Measurements from ENCODE around the gene FBXO31. TPM values are rescaled to one million over a fixed set of nuclear protein-coding genes. Genes with fewer than 3 reads are reported as not detected.

Gene FBXO31
- total and polyA plus RNA-seq, 9 of the 15 experiments (the other 6 are each of a cell fraction or from before 2014, with no cell fraction given), result 0.18 to 33.3 (median 10.9) TPM

DNA sequence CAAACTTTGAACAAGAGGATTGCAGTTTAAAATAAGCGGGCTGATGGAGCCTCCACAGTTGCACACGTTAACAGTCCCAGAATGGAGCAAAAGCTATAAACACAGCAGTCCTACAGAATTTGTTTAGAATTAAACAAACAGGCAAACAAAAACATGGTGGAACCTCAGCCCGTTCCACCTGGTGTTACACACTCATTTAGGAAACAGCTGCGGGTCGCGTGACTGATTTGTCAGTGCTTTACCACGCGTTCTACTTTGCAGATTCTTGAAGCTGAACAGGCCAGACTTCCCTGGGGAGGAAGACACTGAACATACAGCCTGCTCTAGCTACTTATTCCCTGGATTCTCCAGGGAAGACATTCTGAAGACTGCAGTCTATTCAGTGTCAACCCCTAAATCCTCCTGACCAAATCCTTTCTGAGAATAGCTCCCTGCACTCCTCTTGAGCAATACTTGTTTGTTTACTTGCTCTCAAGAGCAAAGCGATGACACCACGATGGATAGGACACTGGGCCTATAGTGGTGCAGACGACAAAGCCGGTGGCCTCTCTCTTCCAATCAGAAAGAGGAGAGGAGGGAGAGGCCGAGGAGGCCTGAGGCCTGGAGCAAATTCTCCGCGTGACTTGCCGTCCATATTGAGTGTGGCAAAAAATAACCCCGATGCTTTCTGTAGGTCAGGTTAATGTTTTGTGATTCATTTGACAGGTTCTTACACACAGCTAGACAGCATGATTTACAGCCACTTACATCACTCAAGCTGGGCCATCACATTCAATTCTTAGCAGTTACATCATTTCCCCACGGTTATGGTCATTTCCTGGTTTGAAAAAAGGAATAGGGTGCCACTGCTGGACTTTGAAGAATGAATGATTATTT is 4.6 kb upstream of the FBXO31 start (continued):
- TF ChIP-seq TEAD2 (tag; IDR thresholded peaks at IDR 0.05) (peak; percentile 70; the same call in 1 of the 2 replicates), HNRNPH1 (optimal IDR thresholded peaks at IDR 0.05; ENCODE audit: low read depth, low read length) (no peak), PCBP1 (IDR thresholded peaks at IDR 0.05; ENCODE audit: low read depth, low read length, poor library complexity, severe bottlenecking) (no peak), DNMT1 (IDR thresholded peaks at IDR 0.05) (no peak), KAT2B (IDR thresholded peaks at IDR 0.05; ENCODE audit: low read depth, low read length) (no peak), SIN3B (IDR thresholded peaks at IDR 0.05; ENCODE audit: low read depth) (no peak), ERF (CRISPR knock-in tag; IDR thresholded peaks at IDR 0.05) (0 out of 2 replicates have a peak, but pooled peaks have one; percentile 67), ETS2 (tag; IDR thresholded peaks at IDR 0.05; ENCODE audit: borderline replicate concordance, poor library complexity, severe bottlenecking) (no peak), MYC (IDR thresholded peaks at IDR 0.05; ENCODE audit: low read depth, low read length) (peak; percentile 81), MYC (CRISPR knock-in tag; IDR thresholded peaks at IDR 0.05; ENCODE audit: borderline replicate concordance, low read depth) (no peak; the same call in 1 of the 2 replicates), CBFA2T3 (IDR thresholded peaks at IDR 0.05) (peak; percentile 23; the same call in 1 of the 2 replicates), HIVEP1 (CRISPR knock-in tag; IDR thresholded peaks at IDR 0.05) (peak; percentile 61; the same call in 1 of the 2 replicates), JUNB (CRISPR knock-in tag; conservative IDR thresholded peaks at IDR 0.05) (no peak), SMAD3 (CRISPR knock-in tag; conservative IDR thresholded peaks at IDR 0.05) (peak; percentile 84), KLF1 (tag; IDR thresholded peaks at IDR 0.05) (no peak), NFRKB (IDR thresholded peaks at IDR 0.05; ENCODE audit: low read depth) (peak; percentile 57), ZNF583 (CRISPR knock-in tag; IDR thresholded peaks at IDR 0.05) (peak; percentile 79; the same call in 1 of the 2 replicates), HMBOX1 (IDR thresholded peaks at IDR 0.05) (peak; percentile 55; the same call in 1 of the 2 replicates), ASH1L (IDR thresholded peaks at IDR 0.05; ENCODE audit: borderline replicate concordance, low read depth, partially characterized antibody) (peak; percentile 92), MTA3 (IDR thresholded peaks at IDR 0.05; ENCODE audit: borderline replicate concordance) (peak; percentile 80)
- TF ChIP-seq, protein P1, sequence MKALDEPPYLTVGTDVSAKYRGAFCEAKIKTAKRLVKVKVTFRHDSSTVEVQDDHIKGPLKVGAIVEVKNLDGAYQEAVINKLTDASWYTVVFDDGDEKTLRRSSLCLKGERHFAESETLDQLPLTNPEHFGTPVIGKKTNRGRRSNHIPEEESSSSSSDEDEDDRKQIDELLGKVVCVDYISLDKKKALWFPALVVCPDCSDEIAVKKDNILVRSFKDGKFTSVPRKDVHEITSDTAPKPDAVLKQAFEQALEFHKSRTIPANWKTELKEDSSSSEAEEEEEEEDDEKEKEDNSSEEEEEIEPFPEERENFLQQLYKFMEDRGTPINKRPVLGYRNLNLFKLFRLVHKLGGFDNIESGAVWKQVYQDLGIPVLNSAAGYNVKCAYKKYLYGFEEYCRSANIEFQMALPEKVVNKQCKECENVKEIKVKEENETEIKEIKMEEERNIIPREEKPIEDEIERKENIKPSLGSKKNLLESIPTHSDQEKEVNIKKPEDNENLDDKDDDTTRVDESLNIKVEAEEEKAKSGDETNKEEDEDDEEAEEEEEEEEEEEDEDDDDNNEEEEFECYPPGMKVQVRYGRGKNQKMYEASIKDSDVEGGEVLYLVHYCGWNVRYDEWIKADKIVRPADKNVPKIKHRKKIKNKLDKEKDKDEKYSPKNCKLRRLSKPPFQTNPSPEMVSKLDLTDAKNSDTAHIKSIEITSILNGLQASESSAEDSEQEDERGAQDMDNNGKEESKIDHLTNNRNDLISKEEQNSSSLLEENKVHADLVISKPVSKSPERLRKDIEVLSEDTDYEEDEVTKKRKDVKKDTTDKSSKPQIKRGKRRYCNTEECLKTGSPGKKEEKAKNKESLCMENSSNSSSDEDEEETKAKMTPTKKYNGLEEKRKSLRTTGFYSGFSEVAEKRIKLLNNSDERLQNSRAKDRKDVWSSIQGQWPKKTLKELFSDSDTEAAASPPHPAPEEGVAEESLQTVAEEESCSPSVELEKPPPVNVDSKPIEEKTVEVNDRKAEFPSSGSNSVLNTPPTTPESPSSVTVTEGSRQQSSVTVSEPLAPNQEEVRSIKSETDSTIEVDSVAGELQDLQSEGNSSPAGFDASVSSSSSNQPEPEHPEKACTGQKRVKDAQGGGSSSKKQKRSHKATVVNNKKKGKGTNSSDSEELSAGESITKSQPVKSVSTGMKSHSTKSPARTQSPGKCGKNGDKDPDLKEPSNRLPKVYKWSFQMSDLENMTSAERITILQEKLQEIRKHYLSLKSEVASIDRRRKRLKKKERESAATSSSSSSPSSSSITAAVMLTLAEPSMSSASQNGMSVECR (CRISPR knock-in tag; IDR thresholded peaks at IDR 0.05), result no peak
- TF ChIP-seq, protein P2, sequence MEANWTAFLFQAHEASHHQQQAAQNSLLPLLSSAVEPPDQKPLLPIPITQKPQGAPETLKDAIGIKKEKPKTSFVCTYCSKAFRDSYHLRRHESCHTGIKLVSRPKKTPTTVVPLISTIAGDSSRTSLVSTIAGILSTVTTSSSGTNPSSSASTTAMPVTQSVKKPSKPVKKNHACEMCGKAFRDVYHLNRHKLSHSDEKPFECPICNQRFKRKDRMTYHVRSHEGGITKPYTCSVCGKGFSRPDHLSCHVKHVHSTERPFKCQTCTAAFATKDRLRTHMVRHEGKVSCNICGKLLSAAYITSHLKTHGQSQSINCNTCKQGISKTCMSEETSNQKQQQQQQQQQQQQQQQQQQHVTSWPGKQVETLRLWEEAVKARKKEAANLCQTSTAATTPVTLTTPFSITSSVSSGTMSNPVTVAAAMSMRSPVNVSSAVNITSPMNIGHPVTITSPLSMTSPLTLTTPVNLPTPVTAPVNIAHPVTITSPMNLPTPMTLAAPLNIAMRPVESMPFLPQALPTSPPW (CRISPR knock-in tag; IDR thresholded peaks at IDR 0.05), result peak; percentile 65

Data from K562 (cell line).